ENCODE measurements around the gene OXCT1. TPM values are rescaled to one million over a fixed set of nuclear protein-coding genes. Genes with fewer than 3 reads are reported as not detected.

Gene OXCT1
- total RNA-seq, 2 experiments from 2014 or later, result 125 to 131 TPM

DNA sequence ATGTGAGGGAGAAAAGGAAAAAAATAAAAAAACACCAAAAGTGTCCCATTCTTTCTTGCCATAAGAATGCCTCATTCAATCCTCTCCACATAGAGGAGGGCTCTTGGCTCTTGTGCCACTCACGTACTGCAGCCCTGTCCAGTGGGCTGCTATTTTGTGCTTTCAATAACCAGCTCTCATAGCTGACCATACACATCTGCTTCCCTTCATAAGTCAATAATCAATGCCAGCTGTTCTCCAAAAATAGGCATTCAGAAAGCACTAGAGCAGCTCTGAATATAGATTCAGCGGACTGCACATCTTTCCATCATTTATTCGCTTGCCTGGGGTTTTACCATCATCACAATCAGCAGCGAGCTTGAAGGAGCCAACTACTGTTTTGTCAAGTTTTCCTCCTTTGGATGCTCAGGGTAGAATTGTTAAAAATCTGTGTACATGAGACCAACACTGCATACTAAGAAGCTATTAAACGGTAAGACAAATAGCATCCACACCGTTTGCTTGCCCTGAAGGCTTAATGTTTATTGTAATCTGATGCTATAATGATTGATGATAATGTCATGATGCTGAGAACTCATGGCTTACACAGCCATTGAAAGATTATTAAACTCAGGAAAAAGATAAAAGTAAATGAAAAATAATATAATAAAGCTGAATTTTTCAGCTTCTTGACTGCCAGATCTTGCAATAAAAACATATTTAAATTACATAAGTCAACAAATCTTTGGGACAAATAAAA is 80.0 kb downstream of the OXCT1 start:
- ChIA-PET CTCF (no interaction called here), POLR2A (no interaction called here)

DNA sequence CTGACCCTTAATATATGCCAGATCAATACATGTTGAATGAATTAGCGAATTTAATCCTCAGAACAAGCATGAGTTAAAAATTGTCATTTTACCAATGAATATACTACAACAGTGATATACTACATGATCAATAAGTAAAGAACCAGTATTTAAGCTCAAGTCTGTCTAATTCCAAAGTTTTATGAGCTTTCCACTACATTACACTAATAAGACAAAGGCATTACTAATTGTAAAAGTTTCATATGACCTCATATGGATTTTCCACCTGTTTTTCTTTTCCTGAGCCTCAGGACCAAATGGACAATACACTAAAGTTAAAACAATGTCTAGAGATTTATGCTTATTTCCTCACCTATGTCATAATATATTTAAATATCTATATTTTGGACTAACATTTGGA is 80.8 kb downstream of the OXCT1 start:
- POLR2A ChIA-PET, result no interaction called here

DNA sequence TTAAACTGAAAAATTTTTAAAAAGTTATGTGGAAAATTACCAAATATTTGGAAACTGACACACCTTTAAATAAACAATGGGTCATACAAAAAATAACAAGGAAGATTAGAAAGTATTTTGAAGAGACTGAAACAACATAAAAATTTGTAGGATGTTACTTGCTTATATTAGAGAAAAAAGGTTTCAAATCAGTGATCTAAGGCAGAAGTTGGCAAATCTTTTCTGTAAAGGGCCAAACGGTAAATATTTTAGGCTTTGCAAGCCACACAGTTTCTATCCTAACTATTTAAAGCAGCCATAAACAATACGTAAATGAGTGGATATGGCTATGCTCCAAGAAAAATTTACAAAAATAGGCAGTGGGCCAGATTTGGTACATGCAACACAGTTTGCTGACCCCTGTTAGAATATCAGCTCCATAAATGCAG is 81.3 kb downstream of the OXCT1 start:
- POLR2A ChIA-PET, result no interaction called here
- CTCF ChIA-PET, result no interaction called here

More for the DNA sequence above, 80.8 kb downstream of the OXCT1 start:
- CTCF ChIA-PET, result no interaction called here

DNA sequence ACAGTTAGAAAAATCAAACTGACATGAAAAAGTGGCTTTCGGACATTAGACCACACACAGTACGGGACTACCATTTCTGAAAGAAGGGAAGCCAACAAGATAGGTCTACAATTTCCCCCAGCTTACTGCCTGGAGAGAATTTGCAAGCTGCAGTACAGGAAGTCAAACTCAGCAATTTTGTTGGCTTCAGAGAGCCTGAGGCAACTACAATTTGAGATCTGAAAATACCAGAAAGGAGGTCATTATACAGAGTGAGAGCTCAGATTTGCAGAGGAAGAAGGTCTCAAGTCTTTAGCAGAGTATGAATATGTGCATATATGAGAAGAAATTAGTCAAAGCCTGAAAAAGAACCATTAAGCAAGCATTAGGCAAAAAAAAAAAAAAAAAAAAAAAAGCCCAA is 83.0 kb downstream of the OXCT1 start:
- ChIA-PET CTCF (interaction anchor here (0.7 to 1.4 kb wide), 2 partner anchors 32 to 69 kb away, joined by 3 to 4 read pairs; no protein-coding TSS in a partner anchor), POLR2A (no interaction called here)

DNA sequence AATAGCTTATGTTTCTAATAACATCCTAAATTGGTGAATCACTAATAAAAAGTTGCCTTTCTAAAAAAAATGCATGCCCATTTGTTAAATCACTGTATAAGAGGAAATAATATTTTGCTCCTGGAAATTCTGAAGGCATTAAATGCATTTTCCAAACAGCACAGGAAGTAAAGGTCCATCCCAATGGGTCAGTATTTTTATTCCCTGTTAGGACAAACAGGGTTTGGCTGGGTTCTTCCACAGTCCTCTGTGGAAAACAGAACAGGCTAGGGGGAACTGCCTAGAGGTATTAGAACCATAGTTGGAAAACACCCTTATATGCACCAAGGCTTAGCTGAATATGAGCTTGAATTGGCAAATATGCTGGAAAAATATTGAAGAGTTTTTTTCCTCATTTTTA is 85.2 kb downstream of the OXCT1 start:
- POLR2A ChIA-PET, result no interaction called here
- CTCF ChIA-PET, result no interaction called here

DNA sequence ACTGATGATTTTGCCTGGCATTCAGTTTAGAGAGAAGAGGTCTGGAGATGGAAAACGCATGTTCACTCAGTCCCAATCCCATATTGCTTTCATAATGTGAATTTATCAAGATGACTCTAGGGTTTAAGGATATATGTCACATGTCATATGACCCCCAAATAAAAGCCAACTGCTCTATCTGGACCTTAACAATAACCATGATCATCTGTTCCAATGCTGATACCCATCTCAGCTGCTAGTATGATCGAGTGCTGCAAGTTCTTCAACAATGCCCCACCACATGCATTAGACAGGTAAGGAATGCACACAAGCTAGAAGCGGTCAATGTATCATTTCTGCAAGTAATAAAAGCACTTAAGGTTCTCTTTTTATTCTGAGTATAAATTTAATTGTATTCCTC is 91.8 kb downstream of the OXCT1 start:
- POLR2A ChIA-PET, result no interaction called here
- CTCF ChIA-PET, result no interaction called here

DNA sequence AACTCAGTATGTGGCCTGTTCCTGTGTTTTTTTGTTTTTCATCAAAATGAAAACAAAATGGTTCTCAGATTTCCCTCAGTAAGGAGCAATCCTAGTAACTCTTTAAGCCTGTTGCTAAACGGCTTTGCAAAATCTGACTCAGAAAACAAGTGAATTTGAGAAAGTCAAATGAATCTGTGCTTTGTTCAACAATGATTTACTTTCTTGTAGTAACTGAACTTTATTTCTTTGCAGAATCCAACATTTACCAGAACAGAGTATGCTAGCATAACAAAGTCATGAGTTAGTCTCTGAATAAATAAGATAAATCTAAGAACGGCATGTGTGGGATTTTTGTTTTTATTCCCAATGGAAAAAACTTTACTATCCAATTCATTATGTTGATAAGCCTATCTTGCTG is 93.8 kb downstream of the OXCT1 start:
- POLR2A ChIA-PET, result no interaction called here
- CTCF ChIA-PET, result no interaction called here

DNA sequence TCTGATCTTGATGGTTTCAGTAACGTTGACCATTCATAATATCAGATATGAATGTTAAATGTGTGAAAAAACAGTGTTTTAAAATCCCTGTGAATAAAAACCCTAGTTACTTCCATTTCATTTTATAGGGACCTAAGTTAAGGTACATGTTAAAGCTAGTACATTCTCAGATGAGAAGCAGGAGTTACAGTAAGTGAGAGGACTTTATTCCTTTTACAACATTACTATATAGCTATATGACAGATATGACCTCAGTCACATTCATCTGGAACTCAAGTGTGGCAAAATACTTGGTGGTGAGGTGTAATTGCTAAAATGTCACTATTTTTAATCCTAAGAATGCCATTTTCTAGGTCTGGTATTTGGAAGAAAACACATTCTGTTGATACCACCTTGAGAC is 96.4 kb downstream of the OXCT1 start:
- POLR2A ChIA-PET, result no interaction called here
- CTCF ChIA-PET, result no interaction called here

DNA sequence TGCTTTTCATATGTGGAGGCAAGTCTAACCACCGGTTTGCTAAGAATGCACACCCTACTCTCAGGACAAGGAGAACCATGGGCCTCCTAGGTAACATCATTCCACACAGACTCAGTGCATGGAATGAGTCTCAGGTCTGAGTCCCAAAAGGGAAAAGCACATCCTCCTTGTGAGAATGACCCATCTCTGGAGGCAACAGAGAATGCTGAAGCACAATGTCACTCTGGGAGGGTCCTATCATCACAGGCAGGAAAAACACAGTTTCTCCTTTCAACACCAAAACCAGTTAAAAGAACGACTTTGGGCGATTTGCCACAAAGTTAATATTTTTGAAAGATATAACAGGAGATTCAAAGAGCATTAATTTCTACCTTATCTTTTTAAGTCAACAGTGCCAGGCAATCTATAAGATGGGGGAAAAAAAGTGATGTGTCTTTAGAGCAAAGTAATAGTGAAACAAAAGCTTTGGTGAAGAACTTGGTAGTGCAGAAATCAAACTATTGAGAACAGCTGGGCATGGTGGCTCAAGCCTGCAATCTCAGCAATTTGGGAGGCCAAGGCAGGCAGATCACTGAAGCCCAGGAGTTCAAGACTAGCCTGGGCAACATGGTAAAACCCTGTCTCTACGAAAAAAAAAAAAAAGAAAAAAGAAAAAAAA is 97.3 kb downstream of the OXCT1 start:
- ChIA-PET CTCF (no interaction called here), POLR2A (no interaction called here)

DNA sequence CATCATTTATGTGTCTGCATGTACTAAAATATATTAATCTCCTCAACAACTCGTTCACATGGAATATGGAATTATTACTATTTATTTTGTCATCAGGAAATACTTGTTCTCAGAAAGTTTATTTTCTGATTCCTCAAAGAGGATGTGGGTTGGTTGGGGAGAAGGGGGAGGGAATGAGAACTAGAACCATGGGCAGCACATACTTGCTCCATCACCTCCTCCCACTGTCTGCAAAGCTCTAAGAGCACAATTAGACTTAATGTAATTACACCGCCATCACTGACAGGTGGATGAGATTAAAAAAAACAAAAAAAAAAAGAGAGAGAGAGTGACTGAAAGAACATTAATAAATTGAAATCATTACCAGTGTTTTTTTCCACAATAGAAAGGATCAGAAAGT is 98.2 kb downstream of the OXCT1 start:
- ChIA-PET POLR2A (no interaction called here), CTCF (interaction anchor here (0.7 kb wide), 1 partner anchor 9 kb away, joined by 3 read pairs; no protein-coding TSS in a partner anchor)

DNA sequence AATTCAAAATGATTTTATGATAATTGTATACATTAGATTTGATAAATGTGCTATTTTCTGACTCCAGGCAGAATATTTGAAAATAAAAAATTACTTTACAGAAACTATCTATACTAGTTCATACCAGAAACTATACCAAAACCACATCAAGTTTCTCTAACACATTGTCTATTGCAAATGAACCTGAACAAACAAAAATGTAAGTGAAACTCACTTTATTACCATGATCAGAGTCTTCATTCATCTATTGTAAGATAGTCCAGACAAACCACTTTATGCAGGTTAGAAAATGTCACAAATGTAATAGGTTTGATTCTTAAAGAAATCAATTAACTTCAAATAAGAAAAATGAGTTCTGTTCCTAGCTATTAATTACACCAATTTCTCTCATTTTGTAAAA is 99.4 kb downstream of the OXCT1 start:
- ChIA-PET POLR2A (no interaction called here), CTCF (no interaction called here)

DNA sequence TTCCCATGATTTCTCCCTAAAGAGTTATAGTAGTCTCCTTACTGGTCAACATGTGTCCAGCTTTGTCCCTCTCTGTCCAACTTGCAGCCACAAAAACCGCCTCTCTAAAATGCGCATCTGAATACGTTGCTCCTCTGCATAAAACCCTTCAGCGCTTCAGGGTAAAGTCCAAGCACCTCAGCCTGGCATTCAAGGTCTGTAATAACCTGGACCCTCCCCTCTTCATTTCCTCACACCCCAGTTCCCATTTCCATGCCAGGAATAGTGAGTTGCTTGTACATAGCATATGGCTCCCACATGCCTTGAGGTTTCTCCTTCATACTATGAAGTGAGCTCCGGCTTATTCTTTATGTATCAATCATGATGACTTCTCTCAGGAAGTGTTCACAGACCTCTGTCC is 101.5 kb downstream of the OXCT1 start:
- CTCF ChIA-PET, result interaction anchor here (2.0 kb wide), 1 partner anchor 9 kb away, joined by 4 read pairs; no protein-coding TSS in a partner anchor
- POLR2A ChIA-PET, result no interaction called here

DNA sequence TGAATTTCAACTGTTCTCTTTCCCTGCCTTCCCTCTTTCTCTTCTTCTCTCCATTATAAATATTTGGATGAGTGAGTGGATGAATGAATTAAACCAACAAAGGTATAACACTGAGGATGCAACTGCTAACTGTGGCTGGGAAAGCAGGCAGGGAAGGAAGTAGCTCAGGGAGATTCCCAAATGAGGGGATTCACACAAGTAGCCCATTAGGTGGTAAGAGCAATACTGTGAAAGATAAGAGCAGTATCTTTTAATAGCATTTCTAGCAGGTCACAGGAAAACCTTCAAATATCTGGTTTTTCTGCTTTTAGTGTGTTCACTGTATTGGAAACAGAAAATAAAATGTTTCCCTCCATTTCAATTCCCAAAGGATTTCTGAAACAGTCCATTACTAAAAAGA is 105.6 kb downstream of the OXCT1 start:
- POLR2A ChIA-PET, result no interaction called here
- CTCF ChIA-PET, result no interaction called here

DNA sequence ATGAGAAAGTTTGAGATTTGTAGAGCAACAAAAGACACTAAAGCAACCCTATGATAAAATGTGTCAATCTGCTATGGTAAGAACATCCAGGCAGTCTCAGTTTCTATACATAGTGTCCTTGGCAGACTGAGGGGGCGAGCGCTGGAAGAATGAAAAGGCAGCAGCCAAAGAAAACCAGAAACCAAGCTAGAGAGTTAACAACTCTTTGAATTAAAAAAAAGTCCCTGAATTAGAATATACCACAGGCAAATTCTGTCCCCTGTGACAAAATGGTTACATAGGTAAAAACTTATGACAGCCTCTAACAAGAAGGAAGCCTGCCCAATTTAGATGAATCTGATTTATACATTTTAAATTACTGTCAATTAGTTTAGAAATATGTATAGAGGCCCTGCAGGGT is 106.7 kb downstream of the OXCT1 start:
- ChIA-PET POLR2A (no interaction called here), CTCF (no interaction called here)

DNA sequence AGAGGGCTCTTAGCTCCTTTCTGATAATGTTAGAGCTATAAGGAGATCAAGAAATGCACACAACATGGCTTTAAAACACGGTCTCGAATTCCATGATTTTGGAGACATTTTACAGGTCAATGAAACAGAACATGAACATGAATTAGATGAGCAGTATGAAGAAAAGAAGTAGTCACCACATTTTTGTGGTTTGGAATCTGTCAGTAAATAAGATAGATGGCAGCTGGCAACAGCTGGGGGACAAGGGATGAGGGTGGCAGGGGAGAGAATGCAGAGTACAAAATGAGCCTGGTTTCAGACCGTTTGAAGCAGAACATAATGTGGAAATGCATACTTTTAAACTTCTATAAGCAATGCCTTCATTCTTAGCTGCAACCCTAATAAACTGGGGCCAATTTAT is 107.1 kb downstream of the OXCT1 start:
- POLR2A ChIA-PET, result no interaction called here
- CTCF ChIA-PET, result no interaction called here

DNA sequence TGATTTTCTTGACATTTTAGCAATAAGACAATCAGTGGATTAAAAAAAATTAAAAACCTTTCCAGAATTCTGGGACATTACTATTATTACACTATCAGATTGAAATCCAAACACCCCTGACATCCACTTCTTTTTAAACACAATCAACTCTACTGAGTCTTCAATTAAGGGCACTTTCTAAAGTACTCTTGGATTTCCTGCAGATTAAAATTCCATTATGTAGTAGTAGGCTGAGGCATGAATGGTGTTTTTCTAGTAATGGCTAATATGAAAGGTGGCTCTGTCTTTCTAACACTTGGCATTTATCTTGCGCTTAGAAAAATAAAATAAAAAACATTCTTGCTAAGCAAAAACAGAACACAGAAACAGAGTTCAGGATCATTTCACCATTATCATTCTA is 107.8 kb downstream of the OXCT1 start:
- ChIA-PET POLR2A (no interaction called here), CTCF (no interaction called here)

DNA sequence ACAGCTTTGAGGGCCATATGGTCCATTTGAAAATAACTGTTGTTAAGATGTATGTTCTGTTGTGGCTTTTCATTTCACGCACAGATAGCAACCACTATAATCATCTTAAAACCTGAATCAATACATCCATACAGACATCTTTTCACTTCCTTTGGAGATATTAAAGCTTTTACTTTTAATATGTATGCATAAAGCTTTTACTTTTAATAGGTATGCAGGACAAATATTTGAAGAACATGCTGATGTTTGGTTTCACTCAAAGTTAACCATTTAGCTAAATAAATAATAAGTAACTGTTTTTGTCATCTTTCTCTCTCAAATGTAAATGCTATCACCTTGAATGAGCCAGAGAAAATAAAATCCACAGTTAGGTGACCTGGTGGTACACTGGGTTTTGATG is 108.6 kb downstream of the OXCT1 start:
- ChIA-PET POLR2A (no interaction called here), CTCF (no interaction called here)

DNA sequence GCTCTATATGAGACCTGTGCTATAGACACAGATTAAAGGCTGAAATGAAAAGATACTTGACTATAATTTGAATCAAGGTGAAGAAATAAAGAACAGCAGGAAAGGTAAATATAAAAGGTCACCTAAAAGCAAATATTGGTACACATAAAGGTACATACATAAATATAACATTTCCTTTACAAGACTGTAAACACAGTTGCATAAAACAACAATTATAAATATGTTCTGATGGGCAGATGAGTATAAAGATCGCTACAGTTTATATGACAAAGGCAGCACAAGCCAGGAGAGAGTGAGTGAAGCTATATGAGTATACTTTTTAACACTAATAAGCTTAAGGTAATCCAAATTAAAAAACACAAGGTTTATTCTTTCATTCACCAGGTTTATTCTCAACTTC is 114.5 kb downstream of the OXCT1 start:
- ChIA-PET CTCF (no interaction called here), POLR2A (no interaction called here)

DNA sequence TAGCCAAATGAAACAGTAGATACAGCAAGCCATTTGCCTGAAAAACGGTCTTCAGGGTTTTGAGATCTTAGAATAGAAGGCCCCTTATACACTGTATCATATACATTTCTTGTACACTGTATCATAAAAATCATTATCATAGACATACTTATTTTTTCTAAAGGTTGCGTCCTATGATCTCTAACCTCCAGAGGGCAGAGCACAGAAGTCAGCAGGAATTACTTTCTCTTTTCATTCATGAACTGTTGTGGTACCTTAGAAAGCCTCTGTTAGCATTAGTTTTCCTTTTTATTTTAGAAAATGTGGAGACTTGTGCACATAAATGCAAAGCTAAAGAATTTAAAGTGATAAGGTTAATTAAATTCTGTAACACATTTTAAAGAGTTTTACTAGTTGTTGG is 115.4 kb downstream of the OXCT1 start:
- ChIA-PET POLR2A (no interaction called here), CTCF (interaction anchor here (0.6 kb wide), 1 partner anchor 32 kb away, joined by 4 read pairs; no protein-coding TSS in a partner anchor)

DNA sequence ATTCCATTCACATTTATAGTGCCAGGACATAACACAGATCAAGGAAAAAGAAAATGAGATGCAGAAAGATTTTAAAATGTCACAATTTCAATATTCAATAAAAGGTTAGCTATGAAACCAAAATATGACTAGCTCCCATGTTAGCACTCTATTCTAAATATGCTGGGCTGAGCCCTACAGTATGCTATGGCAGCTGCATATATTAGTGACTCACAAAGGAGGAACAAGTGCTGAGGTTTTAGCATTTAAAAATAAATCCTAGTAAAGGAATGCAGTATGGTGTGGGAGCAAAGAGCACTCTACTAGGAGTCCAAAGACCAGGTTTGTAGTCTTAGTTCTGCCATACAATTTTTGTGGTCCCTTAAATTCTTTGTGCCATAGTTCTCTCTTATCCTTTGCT is 118.4 kb downstream of the OXCT1 start:
- ChIA-PET POLR2A (no interaction called here), CTCF (no interaction called here)

DNA sequence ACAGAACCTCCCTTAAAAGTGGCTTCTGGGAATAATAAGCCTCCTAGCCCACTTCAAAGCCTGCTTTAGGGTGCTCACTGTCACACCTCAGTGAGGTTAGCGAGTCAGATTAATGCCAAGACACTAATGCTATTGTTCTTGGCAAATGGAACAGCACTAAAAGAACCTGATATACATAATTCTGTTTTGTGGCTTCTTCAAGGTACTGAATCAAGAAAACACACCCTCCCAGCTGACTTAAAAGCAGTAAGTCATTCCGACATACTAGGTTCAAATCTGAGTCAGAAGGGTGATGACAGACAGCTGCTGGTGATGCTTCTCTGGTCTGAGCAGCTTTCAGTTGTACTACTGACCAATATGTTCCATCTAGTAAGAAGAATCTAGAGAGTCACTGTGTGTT is 121.6 kb downstream of the OXCT1 start:
- POLR2A ChIA-PET, result no interaction called here
- CTCF ChIA-PET, result no interaction called here

DNA sequence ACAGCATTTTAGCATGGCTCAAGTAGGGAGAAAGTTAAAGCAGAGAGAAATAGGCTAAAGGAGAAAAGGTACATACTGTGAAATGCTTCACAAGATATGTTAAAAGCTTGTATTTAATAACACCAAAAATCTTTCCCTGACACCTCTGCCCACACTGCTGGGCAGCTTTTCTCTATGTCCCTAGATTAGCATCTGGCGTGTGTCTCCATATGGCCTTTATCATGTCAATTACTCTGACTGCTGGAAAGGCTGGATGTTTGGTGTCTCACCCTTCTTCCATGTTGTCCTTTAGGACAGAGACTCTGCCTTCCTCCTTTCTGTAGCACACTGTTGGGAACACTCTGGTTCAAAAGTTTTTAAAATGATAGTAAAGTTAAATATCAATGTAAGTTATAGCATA is 122.5 kb downstream of the OXCT1 start:
- ChIA-PET CTCF (no interaction called here), POLR2A (no interaction called here)
